GM12873 (cell line): Measurements from ENCODE around the gene MAPK8.

Experiments used
- TF ChIP-seq, protein P1 (sequence below): IDR thresholded peaks from 2 replicates; pipeline ENCODE4 v1.5.1; 2012; ENCODE audit warnings: low read depth, mild to moderate bottlenecking, moderate library complexity, low read length, control low read depth; ENCODE audit not compliant: insufficient read depth; ENCODE audit errors: missing control alignments

Gene MAPK8

DNA sequence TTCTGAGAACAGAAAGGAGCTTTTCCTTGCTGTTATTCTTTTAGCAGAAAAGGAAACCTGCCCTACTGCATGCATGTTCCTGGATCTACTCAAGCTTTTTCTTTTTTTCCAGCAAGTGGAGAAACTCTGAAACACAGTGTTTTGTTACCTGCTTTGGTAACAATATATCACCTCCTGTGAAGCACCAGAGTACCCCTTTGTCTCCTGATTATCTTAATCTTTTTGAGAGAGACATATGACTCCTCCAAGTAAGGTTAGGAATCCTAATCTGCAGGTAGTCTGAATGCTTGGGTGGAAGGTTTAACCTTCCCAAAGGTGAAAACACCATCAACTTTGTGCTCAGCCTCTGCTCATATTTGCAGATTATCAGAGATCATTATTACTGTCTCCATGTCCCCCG, 93.1 kb downstream of the MAPK8 start:
- TF ChIP-seq, protein P1, sequence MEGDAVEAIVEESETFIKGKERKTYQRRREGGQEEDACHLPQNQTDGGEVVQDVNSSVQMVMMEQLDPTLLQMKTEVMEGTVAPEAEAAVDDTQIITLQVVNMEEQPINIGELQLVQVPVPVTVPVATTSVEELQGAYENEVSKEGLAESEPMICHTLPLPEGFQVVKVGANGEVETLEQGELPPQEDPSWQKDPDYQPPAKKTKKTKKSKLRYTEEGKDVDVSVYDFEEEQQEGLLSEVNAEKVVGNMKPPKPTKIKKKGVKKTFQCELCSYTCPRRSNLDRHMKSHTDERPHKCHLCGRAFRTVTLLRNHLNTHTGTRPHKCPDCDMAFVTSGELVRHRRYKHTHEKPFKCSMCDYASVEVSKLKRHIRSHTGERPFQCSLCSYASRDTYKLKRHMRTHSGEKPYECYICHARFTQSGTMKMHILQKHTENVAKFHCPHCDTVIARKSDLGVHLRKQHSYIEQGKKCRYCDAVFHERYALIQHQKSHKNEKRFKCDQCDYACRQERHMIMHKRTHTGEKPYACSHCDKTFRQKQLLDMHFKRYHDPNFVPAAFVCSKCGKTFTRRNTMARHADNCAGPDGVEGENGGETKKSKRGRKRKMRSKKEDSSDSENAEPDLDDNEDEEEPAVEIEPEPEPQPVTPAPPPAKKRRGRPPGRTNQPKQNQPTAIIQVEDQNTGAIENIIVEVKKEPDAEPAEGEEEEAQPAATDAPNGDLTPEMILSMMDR, result no peak

DNA sequence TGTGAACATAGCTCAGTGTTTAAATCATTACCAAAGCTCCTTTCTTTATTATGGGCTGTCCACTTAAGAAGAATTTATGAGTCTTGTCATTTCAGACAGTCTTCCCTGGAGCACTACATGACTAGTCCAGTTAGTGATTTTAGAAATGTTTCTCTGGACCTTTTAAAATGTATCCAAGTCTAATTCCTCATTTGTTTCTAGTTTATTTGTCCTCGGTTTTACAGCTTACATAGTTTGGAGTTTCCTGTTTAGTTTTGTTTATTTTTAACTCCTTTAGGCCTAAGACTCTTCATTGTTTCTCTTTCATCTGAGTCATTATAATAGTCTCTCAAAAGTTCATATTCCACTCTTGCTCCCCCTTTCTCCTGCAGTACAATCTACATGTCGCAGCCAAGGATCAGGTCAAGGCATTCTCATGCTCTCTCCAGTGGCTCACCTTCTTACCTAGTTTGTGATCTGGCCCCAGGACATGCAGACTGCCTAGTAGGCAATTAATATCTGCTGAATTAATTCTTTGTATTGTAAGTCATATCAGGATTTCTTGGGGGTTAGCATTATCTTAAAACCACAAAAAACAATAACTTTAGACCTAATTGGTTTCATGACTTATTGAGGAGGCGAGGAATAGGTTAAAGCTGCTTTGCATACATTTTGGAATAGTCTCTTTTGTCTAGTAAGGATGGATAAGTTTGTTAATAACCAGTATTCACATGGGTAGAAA, 93.8 kb downstream of the MAPK8 start:
- TF ChIP-seq, protein P1, result no peak

DNA sequence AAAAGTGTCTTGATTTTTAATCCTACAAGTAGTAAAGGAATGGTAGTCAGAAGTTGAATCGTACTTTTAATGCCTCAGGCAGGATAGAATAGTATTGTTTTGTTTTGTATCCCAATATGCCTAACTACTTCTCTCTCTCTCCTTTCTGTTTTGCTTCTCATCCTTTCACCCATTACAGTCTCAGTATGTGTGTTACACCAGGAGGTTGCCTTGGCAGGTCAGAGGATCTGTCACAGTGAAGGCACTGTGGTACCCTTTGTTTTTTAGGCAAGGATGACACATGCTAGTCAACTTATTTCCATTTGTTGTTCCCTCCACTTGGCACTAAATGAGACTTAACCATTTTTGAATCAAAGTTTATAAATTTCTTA, 94.4 kb downstream of the MAPK8 start:
- TF ChIP-seq, protein P1, result no peak

DNA sequence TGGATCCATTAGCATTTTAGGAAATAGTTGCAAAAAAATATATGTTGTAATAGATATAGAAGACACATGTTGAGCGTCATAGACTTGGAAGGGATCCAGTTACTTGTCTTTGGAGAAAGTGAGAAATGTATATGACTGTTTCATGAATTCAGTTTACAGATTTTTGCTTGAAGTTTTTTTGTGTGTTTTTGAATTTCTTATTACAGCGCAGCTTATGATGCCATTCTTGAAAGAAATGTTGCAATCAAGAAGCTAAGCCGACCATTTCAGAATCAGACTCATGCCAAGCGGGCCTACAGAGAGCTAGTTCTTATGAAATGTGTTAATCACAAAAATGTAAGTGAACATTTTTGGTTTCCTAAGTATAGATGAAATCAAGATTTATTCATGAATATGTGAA, 98.2 kb downstream of the MAPK8 start:
- TF ChIP-seq, protein P1, result no peak

DNA sequence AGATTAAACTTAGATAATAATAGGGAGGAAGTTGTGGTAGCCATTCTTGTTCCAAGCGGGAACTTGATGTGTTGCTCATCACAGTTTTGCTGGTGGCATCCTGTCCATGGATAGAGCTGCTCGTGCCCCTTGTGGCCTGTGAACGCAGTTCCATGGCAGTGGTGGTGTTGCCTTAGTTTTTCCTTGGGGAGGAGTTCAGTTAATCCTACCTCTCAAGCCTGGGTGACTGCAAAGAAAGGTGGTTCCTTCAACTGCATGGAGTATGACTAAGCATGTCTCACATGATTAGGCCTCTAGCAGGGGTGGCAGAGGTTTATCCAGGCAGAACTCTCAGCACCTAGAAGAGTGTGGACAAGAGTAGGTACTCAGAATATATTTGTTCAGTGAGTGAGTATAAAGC, 99.7 kb downstream of the MAPK8 start:
- TF ChIP-seq, protein P1, result no peak

DNA sequence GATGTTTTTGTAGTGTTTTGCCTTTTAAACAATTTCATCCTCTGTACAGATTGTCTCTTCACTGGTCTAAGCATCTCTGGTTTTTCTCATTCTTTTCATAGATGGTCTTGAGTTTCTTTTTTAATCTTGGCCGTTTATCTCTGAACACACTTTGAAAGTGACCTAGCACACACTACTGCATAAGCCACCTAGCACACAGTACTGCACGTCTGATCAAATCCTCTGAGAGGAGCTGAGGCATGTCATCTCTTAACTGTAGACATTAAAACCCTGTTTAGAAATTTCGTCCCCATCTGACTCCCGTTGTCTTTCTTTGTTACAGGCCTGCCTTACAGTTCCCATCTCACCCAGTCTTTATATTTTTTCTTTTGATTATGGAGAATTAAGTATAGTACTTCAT, 100.2 kb downstream of the MAPK8 start:
- TF ChIP-seq, protein P1, result no peak

DNA sequence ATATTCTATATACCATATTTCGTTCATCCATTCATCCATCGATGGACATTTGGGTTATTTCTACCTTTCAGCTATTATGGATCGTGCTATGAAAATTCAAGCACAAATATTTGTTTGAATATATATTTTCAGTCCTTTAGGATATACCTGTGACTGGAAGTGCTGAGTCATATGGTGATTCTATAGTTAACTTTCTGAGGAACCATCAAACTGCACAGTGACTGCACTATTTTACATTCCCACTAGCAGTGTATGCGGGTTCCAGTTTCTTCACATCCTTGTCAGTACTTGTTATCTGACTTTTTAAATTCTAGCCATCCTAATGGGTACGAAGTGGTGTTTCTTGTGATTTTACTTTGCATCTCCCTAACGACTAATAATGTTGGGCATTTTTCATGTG, 104.0 kb downstream of the MAPK8 start:
- TF ChIP-seq, protein P1, result no peak
